Subcutaneous adipose tissue (tissue), 4 donors: ENCODE results near the gene DNAI2. TPM values are rescaled to one million over a fixed set of nuclear protein-coding genes. Genes with fewer than 3 reads are reported as not detected.

Source experiments
- total RNA-seq, 4 donors: library from RNA; depleted of rRNA; stranded (reverse); fragments of >200 nt; gene quantifications; one replicate each; pipeline ENCODE4 v1.1.0, GENCODE V29; 2016
- TF ChIP-seq, protein P1 (sequence below): fragments of 450-650 bp; IDR thresholded peaks from one replicate; pipeline ENCODE4 v1.5.1; 2016; ENCODE audit warnings: low read depth, mild to moderate bottlenecking, control low read depth, antibody characterized with exemption, moderate library complexity

DNAI2 gene
- total RNA-seq, 4 donors from 2014 or later: not detected

DNA sequence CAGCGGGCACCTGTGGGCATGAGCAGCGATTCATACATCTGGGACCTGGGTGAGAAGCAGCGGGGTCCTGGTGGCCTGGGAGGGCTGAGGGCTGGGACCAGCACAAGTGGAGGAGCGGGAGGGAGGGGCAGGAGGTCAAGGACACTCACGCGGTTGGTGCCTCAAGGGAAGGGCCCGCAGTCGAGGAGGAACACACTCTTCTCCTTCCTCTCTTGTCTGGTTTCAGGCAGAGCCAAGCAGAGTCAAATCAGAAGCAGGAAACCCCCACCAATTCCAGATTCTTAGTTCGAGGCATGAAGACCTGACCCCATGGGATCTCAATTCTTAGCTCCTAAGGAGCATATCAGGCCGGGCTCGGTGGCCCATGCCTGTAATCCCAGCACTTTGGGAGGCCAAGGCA, 15.7 kb downstream of the DNAI2 start:
- TF ChIP-seq, protein P1, sequence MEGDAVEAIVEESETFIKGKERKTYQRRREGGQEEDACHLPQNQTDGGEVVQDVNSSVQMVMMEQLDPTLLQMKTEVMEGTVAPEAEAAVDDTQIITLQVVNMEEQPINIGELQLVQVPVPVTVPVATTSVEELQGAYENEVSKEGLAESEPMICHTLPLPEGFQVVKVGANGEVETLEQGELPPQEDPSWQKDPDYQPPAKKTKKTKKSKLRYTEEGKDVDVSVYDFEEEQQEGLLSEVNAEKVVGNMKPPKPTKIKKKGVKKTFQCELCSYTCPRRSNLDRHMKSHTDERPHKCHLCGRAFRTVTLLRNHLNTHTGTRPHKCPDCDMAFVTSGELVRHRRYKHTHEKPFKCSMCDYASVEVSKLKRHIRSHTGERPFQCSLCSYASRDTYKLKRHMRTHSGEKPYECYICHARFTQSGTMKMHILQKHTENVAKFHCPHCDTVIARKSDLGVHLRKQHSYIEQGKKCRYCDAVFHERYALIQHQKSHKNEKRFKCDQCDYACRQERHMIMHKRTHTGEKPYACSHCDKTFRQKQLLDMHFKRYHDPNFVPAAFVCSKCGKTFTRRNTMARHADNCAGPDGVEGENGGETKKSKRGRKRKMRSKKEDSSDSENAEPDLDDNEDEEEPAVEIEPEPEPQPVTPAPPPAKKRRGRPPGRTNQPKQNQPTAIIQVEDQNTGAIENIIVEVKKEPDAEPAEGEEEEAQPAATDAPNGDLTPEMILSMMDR: no peak

GRCh38 chr17:74290340-74290739, 16.3 kb downstream of the DNAI2 start:
- TF ChIP-seq, protein P1: no peak

DNA sequence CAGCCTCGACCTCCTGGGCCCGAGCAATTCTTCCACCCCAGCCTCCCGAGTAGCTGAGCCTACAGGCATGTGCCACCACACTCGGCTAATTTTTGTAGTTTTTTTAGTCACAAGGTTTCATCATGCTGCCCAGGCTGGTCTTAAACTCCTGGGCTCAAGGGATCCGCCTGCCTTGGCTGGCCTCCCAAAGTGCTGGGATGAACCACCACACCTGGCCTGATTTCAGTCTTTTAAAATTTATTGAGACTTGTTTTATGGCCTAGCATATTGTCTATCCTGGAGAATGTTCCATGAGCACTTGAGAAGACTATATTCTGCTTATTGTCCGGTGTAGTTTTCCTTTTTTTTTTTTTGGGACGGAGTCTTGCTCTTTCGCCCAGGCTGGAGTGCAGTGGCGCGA, 18.5 kb downstream of the DNAI2 start:
- TF ChIP-seq, protein P1: no peak

- TF ChIP-seq, protein P1: no peak
These were observed 21.9 kb downstream of the DNAI2 start for GRCh38 chr17:74295625-74296547.

GRCh38 chr17:74296548-74296936, 22.5 kb downstream of the DNAI2 start:
- TF ChIP-seq, protein P1: no peak

DNA sequence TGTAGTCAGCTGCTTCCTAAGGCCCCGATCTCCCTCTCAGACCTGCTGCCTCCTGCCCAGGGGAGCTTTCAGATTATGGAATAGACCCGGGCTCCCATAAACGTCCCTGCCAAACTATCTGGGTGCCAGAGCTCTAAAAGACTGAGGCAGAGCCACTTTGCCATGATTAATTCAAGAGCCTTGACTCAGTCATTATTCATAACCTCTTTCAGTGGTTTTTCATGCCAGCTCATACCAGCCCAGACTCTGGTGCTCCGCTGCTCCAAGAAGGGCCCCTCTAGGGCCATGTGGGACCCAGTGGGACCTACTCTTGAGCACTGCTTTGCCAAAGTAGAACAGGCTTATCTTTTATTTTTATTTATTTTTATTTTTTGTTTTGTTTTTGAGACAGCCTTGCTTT, 23.9 kb downstream of the DNAI2 start:
- TF ChIP-seq, protein P1: no peak

- TF ChIP-seq, protein P1: no peak
These were observed 24.7 kb downstream of the DNAI2 start for GRCh38 chr17:74298778-74299177.
